ENCODE measurements around the gene PREX1.

DNA sequence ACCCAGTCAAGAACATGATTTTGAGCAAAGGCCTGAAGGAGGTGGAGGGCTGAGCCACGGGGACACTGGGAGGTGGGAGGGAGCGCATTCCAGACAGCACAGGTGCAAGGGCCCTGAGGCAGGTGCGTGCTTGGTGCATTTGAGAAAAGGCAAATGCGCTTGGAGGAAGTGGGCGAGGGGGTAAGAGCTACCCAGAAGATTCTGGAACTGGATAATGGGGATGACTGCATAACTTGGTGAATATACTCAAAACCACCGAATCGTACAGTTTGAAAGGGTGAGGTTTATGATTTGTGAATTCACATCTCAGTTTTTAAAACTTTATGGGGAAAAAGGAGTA lies 9.8 kb downstream of the PREX1 start:
- TF ChIP-seq CTCF (IDR thresholded peaks at IDR 0.05; ENCODE audit: low read depth, low read length): no peak
- TF ChIP-seq POLR2A (IDR thresholded peaks at IDR 0.05; ENCODE audit: extremely low read depth, insufficient read length): no peak
